HepG2 (cell line): ENCODE measurements around the gene TSSK6. TPM values are rescaled to one million over a fixed set of nuclear protein-coding genes. Genes with fewer than 3 reads are reported as not detected.

Experiments
- ARHGAP35 ChIP-seq: sonication (generic); formaldehyde crosslinking; IDR thresholded peaks from 2 replicates; pipeline ENCODE4 v1.9.0; 2022; ENCODE audit warnings: mild to moderate bottlenecking, inconsistent platforms, moderate library complexity, missing genetic modification reagents, borderline replicate concordance
- MEF2D ChIP-seq: sonication (generic); formaldehyde crosslinking; IDR thresholded peaks from 2 replicates; pipeline ENCODE4 v1.5.1; 2020; ENCODE audit warnings: mild to moderate bottlenecking, missing genetic modification reagents
- NFRKB ChIP-seq: fragments of 450-650 bp; IDR thresholded peaks from 2 replicates; pipeline ENCODE4 v1.6.1; 2017
- NR2F6 ChIP-seq, 2 experiments: IDR thresholded peaks; 2 replicates each; pipeline ENCODE4 v1.6.1; 2016; ENCODE audit warnings: antibody characterized with exemption in 1 of 2, mild to moderate bottlenecking in 1 of 2
- SMARCC2 ChIP-seq: fragments of 450-650 bp; IDR thresholded peaks from 2 replicates; pipeline ENCODE4 v1.6.1; 2017; ENCODE audit warnings: antibody characterized with exemption, mild to moderate bottlenecking
- TOE1 ChIP-seq: sonication (generic); formaldehyde crosslinking; IDR thresholded peaks from 2 replicates; pipeline ENCODE4 v1.4.0; 2020; ENCODE audit warnings: mild to moderate bottlenecking, missing genetic modification reagents
- ZBTB7A ChIP-seq: sonication (generic); formaldehyde crosslinking; IDR thresholded peaks from 2 replicates; pipeline ENCODE4 v1.8.0; 2022; ENCODE audit warnings: mild to moderate bottlenecking, missing genetic modification reagents
- ZNF12 ChIP-seq: sonication (generic); formaldehyde crosslinking; IDR thresholded peaks from 2 replicates; pipeline ENCODE4 v1.5.0; 2020; ENCODE audit warnings: missing genetic modification reagents
- ZNF317 ChIP-seq: sonication (generic); formaldehyde crosslinking; IDR thresholded peaks from 2 replicates; pipeline ENCODE4 v1.5.0; 2020; ENCODE audit warnings: mild to moderate bottlenecking, missing genetic modification reagents
- ZNF326 ChIP-seq: sonication (generic); formaldehyde crosslinking; IDR thresholded peaks from 2 replicates; pipeline ENCODE4 v1.4.0; 2020; ENCODE audit warnings: missing genetic modification reagents, borderline replicate concordance
- polyA plus RNA-seq, 8 experiments: library from polyadenylated mRNA; depleted of rRNA in 3 of 8; stranded (reverse) in 7 of 8; unstranded in 1 of 8; fragments of >200 nt; fragmentation: Illumina TruSeq in 4 of 8; extraction: Trizol in 4 of 8; gene quantifications; 2 replicates each; pipeline versions ENCODE4 v1.2.1 to v1.2.3, GENCODE V29; 2011 to 2016; ENCODE audit warnings: low read depth in 4 of 8, missing spikeins in 1 of 8, mixed read lengths in 1 of 8; ENCODE audit not compliant: insufficient read depth in 1 of 8
- total RNA-seq, 5 experiments: library from RNA; depleted of rRNA; stranded (reverse); fragments of >200 nt; fragmentation: Illumina TruSeq; extraction: Trizol; gene quantifications; 2 replicates each; pipeline ENCODE4 v1.2.3, GENCODE V29; 2016; ENCODE audit warnings: low read depth in 1 of 5
- TF ChIP-seq, protein P1 (sequence below), 2 experiments: fragments of 450-650 bp in 1 of 2; sonication (generic) in 1 of 2; formaldehyde crosslinking in 1 of 2; IDR thresholded peaks; 2 replicates each; pipeline versions ENCODE4 v1.6.1 to v1.8.0; 2016 to 2022; ENCODE audit warnings: antibody characterized with exemption in 1 of 2, mild to moderate bottlenecking in 1 of 2, missing genetic modification reagents in 1 of 2
- TF ChIP-seq, protein P2 (sequence below): sonication (generic); formaldehyde crosslinking; IDR thresholded peaks from 2 replicates; pipeline ENCODE4 v1.5.0; 2020; ENCODE audit warnings: mild to moderate bottlenecking, missing genetic modification reagents, moderate library complexity
- TF ChIP-seq, protein P3 (sequence below), 2 experiments: fragments of 450-650 bp in 1 of 2; sonication (generic) in 1 of 2; formaldehyde crosslinking; IDR thresholded peaks; 2 replicates each; pipeline versions ENCODE4 v1.5.0 to v1.8.0; 2020 to 2022; ENCODE audit warnings: mild to moderate bottlenecking in 1 of 2, missing genetic modification reagents in 1 of 2
- TF ChIP-seq, protein P4 (sequence below): sonication (generic); formaldehyde crosslinking; IDR thresholded peaks from 2 replicates; pipeline ENCODE4 v1.4.0; 2020; ENCODE audit warnings: missing genetic modification reagents, borderline replicate concordance

Gene TSSK6
- total and polyA plus RNA-seq, 2 of the 13 experiments (the other 11 are each of a cell fraction or from before 2014, with no cell fraction given): 0.71 to 1.2 TPM

DNA sequence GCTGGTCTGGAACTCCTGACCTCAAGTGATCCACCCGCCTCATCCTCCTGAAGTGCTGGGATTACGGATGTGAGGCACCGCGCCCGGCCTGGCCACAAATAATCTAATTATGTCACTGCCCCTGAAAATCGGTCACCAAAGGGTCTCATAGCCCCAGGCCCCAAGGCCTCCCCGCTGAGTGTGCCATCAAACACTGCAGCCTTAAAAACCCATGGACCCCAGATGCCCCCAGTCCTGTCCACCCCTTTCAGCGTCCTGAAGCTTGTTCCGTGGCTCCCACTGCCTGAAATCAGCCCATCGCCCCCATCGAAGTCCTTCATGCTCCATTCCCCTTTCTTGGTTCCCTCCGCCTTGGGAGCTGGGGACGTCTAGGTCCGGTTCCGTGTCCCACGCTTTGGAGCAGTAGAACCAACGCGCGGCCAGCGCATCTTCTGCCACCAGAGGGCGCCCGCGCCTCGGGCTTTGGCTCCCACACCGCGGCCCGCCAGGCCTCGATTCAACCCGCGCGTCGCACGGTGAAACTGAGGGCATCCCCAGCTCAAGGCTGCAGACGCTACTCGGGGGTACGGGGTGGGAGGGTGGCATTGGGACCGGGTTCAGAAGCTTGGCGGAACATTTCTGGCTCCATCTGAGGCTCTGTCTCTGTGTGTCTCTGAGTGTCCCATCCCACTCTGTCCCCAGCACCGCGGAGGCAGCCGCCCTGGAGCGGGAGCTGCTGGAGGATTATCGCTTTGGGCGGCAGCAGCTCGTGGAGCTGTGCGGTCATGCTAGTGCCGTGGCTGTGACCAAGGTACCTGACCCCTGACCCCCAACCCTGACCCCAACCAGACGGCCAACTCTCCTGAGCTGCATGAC lies 16.8 kb upstream of the TSSK6 start (continued):
- TF ChIP-seq, protein P1, sequence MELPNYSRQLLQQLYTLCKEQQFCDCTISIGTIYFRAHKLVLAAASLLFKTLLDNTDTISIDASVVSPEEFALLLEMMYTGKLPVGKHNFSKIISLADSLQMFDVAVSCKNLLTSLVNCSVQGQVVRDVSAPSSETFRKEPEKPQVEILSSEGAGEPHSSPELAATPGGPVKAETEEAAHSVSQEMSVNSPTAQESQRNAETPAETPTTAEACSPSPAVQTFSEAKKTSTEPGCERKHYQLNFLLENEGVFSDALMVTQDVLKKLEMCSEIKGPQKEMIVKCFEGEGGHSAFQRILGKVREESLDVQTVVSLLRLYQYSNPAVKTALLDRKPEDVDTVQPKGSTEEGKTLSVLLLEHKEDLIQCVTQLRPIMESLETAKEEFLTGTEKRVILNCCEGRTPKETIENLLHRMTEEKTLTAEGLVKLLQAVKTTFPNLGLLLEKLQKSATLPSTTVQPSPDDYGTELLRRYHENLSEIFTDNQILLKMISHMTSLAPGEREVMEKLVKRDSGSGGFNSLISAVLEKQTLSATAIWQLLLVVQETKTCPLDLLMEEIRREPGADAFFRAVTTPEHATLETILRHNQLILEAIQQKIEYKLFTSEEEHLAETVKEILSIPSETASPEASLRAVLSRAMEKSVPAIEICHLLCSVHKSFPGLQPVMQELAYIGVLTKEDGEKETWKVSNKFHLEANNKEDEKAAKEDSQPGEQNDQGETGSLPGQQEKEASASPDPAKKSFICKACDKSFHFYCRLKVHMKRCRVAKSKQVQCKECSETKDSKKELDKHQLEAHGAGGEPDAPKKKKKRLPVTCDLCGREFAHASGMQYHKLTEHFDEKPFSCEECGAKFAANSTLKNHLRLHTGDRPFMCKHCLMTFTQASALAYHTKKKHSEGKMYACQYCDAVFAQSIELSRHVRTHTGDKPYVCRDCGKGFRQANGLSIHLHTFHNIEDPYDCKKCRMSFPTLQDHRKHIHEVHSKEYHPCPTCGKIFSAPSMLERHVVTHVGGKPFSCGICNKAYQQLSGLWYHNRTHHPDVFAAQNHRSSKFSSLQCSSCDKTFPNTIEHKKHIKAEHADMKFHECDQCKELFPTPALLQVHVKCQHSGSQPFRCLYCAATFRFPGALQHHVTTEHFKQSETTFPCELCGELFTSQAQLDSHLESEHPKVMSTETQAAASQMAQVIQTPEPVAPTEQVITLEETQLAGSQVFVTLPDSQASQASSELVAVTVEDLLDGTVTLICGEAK (IDR thresholded peaks at IDR 0.05): no peak
- TF ChIP-seq, protein P1 (CRISPR knock-in tag; IDR thresholded peaks at IDR 0.05): no peak
- TF ChIP-seq, protein P2, sequence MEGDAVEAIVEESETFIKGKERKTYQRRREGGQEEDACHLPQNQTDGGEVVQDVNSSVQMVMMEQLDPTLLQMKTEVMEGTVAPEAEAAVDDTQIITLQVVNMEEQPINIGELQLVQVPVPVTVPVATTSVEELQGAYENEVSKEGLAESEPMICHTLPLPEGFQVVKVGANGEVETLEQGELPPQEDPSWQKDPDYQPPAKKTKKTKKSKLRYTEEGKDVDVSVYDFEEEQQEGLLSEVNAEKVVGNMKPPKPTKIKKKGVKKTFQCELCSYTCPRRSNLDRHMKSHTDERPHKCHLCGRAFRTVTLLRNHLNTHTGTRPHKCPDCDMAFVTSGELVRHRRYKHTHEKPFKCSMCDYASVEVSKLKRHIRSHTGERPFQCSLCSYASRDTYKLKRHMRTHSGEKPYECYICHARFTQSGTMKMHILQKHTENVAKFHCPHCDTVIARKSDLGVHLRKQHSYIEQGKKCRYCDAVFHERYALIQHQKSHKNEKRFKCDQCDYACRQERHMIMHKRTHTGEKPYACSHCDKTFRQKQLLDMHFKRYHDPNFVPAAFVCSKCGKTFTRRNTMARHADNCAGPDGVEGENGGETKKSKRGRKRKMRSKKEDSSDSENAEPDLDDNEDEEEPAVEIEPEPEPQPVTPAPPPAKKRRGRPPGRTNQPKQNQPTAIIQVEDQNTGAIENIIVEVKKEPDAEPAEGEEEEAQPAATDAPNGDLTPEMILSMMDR (CRISPR knock-in tag): peak; percentile 98
- 0 out of 2 replicates have a peak, but pooled peaks have one; percentile 63 for TF ChIP-seq ZNF326
- TF ChIP-seq SMARCC2: no peak
- no peak for TF ChIP-seq TOE1 (CRISPR knock-in tag)
- TF ChIP-seq, protein P3, sequence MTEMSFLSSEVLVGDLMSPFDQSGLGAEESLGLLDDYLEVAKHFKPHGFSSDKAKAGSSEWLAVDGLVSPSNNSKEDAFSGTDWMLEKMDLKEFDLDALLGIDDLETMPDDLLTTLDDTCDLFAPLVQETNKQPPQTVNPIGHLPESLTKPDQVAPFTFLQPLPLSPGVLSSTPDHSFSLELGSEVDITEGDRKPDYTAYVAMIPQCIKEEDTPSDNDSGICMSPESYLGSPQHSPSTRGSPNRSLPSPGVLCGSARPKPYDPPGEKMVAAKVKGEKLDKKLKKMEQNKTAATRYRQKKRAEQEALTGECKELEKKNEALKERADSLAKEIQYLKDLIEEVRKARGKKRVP (CRISPR knock-in tag; IDR thresholded peaks at IDR 0.05): no peak
- TF ChIP-seq MEF2D (CRISPR knock-in tag): no peak
- no peak for TF ChIP-seq ARHGAP35 (CRISPR knock-in tag)
- no peak for TF ChIP-seq NR2F6 (IDR thresholded peaks at IDR 0.05)
- no peak for TF ChIP-seq NR2F6 (CRISPR knock-in tag; IDR thresholded peaks at IDR 0.05)
- TF ChIP-seq, protein P4, sequence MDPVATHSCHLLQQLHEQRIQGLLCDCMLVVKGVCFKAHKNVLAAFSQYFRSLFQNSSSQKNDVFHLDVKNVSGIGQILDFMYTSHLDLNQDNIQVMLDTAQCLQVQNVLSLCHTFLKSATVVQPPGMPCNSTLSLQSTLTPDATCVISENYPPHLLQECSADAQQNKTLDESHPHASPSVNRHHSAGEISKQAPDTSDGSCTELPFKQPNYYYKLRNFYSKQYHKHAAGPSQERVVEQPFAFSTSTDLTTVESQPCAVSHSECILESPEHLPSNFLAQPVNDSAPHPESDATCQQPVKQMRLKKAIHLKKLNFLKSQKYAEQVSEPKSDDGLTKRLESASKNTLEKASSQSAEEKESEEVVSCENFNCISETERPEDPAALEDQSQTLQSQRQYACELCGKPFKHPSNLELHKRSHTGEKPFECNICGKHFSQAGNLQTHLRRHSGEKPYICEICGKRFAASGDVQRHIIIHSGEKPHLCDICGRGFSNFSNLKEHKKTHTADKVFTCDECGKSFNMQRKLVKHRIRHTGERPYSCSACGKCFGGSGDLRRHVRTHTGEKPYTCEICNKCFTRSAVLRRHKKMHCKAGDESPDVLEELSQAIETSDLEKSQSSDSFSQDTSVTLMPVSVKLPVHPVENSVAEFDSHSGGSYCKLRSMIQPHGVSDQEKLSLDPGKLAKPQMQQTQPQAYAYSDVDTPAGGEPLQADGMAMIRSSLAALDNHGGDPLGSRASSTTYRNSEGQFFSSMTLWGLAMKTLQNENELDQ (CRISPR knock-in tag): no peak
- no peak for TF ChIP-seq ZNF12 (CRISPR knock-in tag)
- TF ChIP-seq ZNF317: no peak
- no peak for TF ChIP-seq ZBTB7A
- TF ChIP-seq NFRKB: no peak
